ENCODE results near the gene MCMBP.
"Not testable (repeated sequence)": the region's sequence is repeated elsewhere in the genome, so short reads cannot be mapped to it uniquely, and the experiment has no call there.

Gene MCMBP

DNA sequence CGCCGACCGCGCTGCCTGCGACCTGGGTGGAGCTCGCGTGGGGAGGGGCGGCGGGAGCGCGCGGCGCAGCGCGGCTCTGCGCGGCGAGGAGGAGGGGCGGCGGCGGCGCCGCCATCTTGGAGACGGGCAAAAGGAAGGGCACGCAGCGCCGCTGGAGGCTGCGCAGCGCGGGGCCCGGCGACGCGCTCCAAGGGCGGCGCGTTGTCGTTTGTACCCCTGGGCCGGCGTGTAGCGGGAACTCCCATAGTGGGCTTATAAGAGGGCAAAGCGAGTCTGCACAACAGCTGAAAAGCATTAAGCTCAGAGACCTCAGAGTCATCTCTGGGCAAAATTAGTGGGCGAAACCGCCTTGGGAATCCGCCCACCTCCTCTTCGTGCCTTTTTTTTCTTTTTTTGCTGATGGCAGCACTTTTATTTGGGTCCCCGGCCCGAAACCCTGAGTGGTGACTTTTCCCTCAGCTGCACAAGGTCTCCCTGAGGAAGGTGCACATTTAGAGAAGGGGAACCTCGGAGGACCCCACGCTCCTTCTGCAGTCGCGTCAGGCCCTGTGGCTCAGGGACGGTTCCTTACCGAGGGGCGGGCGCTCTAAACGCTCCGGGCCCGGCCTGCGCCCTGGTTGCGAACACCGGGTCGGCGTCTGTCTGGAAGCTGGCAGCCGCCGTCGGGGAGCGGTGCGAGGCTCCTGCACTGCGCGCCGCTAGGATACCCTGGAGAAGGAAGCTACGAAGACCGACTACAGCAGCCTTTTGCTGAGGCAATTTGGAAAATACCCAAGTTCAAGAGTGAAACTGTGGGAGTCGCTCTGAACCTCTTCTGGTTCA lies 428 bp upstream of the MCMBP start:
- DNase-seq = peak; percentile 92

GRCh38 chr10:119871881-119872609 lies 598 bp downstream of the MCMBP start:
- peak; percentile 58 for DNase-seq

GRCh38 chr10:119869398-119869797 lies 3.2 kb downstream of the MCMBP start:
- not testable (repeated sequence) for DNase-seq

DNA sequence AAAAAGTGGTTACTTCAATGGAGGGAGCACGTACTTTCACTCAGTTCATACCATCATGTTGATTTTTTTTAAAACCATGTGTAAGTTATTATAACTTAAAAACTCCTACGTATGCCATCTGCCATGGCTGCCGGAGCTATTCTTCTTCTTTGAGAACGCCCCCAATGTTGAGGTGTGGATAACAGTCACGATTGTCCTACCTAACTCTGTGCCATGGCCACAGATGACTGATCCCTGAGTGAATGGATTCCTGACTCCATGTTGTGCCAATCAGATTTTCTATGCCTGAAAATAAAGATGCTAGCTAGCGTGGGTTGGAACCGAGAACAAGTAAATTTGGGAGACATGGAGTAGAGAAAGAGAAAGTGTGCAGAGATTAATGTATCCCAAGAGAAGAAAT lies 5.3 kb downstream of the MCMBP start:
- DNase-seq = no peak

DNA sequence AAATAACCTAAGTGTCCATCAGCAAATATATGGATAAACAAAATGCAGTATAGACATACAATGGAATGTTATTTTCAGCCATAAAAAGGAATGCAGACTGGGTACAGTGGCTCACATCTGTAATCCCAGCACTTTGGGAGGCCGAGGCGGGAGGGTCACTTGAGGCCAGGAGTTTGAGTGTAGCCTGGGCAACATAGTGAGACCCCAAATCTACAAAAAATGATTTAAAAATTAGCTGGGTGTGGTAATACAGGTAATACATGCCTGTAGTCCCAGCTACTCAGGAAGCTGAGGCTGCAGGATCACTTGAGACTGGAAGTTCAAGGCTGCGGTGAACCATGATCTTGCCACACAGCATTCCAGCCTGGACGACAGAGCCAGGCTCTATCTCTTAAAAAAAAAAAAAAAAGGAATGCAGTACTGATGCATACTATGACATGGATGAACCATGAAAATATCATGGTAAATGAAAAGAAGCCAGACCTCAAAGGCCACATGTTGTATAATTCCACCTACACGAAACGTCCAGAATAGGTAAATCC lies 6.9 kb downstream of the MCMBP start:
- DNase-seq = no peak

GRCh38 chr10:119863951-119864565 lies 8.6 kb downstream of the MCMBP start:
- no peak for DNase-seq

- DNase-seq = no peak
Measured at GRCh38 chr10:119862524-119862923, 10.1 kb downstream of the MCMBP start.

DNA sequence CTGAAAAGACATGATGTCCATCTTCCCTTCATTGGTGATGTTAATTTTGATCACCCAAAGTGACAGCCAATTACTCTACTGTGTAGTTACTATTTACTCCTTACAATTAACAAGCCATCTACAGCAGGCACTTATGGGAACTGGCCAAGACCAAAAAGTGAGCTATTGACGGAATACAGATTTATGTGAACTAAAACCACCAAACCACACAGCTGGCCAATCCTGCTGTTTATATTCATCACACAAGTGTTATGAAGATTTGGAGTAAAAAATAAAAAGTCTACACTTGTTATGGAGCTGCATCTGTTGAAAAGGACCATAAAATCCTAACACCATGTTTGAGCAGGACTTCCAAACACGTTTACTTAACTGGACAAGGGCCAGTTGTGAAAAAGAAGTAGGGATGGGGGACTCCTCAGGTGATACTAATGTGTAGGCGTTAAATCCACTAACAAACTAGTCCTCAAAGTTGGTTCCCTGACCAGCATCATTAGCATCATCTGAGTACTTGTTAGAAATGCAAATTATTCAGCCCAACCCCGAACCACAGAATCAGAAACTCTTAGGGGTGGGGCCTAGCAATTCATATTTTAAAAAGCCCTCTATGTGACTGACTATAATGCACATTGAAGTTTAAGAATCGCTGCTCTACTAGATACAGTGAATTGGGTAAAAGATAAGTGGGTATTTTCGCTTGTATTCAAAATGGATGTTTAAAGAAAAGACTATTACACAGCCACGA lies 11.6 kb downstream of the MCMBP start:
- DNase-seq = no peak

- peak; percentile 65 for DNase-seq
Measured at GRCh38 chr10:119859420-119860258, 13.0 kb downstream of the MCMBP start.

DNA sequence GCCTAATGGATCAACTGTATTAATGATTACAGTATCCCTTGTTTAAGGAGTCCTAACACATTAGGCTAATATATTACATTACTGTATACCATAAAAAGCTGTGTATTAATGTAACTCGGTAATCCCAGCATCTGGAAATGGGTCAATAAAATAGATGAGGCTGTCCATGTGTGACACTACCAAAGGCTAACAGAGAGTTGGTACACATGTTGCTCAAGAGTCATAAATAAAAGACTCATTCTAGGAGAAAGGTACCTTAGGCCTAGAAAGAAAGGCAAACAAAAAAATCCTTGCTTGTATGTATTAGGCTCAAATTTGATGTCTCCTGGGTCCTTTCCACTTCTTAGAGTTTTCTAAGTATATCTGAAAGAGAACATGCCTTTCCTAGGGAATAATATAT lies 14.6 kb downstream of the MCMBP start:
- DNase-seq = no peak

GRCh38 chr10:119853574-119853973 lies 19.1 kb downstream of the MCMBP start:
- DNase-seq = no peak

GRCh38 chr10:119852822-119853221 lies 19.8 kb downstream of the MCMBP start:
- no peak for DNase-seq

- no peak for DNase-seq
Measured at GRCh38 chr10:119852277-119852676, 20.4 kb downstream of the MCMBP start.

- no peak for DNase-seq
Measured at GRCh38 chr10:119849944-119850343, 22.7 kb downstream of the MCMBP start.

DNA sequence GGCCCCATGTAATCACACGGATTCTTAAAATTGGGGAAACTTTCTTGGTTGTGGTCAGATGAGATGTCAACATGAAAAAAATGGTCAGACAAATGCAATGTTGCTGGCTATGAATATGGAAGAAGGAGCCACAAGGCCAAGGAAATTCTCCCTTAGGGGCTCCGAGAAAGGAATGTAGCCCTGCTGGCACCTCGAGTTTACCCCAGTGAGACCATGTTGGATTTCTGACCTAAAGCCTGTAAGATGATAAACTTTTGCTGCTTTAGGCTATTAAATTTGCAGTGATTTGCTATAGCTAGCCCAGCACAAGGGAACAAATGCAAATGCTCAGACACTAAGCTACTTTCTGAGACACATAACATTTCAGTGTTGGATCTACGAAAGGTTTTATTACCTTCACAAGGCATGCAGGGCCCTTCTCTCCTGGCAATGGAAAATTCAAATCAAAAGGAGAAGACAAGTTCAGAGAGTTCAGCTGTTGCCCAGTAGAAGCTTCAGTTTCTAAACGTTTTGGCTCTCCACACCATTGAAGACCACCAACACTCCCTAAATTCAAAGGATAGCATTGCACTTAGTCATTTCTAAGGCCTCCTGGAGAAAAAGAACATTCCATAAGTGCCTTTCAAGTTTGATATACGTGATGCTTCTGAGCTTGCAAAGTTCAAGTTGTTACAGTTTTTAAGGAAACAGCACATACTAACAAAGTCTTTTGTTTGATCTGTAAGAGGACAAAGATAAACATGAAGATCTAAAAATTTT lies 23.4 kb downstream of the MCMBP start:
- DNase-seq = no peak

- no peak for DNase-seq
Measured at GRCh38 chr10:119845656-119846055, 27.0 kb downstream of the MCMBP start.

GRCh38 chr10:119834188-119834587 lies 38.5 kb downstream of the MCMBP start:
- DNase-seq = no peak

DNA sequence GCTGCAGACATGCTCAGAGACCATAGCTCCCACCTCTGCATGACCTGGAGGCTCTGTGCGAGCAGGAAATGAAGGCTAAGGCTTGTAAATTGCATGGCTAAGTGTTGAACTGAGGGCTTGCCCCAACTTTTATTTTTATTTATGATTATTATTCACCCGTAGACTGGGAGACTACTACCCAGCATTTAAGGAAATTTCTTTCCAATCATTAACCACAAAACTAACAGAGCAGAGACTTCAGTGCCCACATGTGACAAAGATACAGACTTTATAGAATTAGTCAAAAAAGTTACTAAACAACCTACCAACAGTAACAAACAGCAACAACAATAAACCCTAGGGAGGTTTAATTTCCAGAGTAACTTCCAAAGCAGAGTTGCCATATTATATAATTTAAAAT lies 39.7 kb downstream of the MCMBP start:
- no peak for DNase-seq

- DNase-seq = no peak
Measured at GRCh38 chr10:119831656-119832055, 41.0 kb downstream of the MCMBP start.

GRCh38 chr10:119830851-119831250 lies 41.8 kb downstream of the MCMBP start:
- no peak for DNase-seq

DNA sequence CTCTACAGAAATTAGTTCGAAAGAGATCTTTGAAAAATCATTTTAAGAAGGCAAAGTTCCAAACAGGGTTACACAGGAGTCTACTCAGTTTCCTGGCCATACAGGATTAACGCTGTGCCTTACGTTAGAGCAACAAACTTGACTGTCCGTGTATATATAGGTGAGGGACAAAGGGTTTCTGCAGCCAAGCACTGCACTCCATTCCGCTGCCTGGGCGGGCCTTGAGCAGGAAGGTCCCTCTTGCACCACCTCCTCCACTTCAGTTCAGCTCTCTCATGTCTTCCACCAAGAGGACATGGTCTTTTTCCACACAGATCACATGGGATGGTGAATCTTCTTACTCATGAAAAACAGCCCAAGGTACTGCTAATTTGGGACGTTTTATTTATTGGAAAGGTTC lies 43.2 kb downstream of the MCMBP start:
- no peak for DNase-seq
